ENCODE measurements around the gene NCAM1. TPM values are rescaled to one million over a fixed set of nuclear protein-coding genes. Genes with fewer than 3 reads are reported as not detected.

The NCAM1 gene
- total and polyA plus RNA-seq, 2 experiments from 2014 or later, result 0.76 to 1.6 TPM

DNA sequence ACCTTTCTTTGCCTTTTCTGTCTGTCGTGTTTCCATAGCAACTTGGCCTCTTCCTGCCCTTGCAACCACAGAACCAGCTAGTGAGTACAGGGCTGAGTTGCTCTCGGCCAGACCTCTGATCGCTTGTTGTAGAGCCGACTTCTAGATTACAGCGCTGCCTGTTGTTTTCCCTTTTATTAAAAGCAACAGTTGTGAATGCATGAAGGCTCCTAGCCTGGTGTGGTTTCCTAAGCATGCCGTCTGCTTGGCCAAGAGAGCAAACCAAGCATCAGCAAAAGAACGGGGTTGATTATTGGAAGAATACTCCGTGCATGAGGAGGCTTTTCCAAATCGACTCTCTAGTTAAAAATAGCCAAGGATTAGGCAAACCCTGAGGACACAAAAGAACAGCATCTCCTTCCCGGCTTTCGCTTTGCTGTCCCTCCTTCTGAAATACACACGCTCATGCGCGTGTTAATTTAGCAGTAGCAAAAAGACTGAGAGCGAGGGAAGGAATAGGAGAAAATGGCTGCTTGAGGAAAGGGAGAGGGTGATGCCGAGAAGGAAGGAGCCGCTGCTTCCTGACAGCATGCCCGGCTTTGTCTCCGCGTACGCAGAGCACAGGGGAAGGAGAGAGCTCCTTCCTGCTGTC, 281.7 kb downstream of the NCAM1 start:
- peak overlapping the region; percentile 99 for H2AFZ ChIP-seq
- ATAC-seq, result peak; percentile 66
- H3K4me2 ChIP-seq, result peak overlapping the region; percentile 41
- no peaks in the 10 kb centered on the region for H3K36me3 Mint-ChIP-seq (ENCODE audit: low read depth)
- H3K4me3 ChIP-seq, result no peak overlapping the region
- no peaks in the 10 kb centered on the region for H3K9me3 Mint-ChIP-seq
- TF ChIP-seq POLR2AphosphoS5 (IDR thresholded peaks at IDR 0.05; ENCODE audit: low read depth), result no peak
- TF ChIP-seq, protein P1, sequence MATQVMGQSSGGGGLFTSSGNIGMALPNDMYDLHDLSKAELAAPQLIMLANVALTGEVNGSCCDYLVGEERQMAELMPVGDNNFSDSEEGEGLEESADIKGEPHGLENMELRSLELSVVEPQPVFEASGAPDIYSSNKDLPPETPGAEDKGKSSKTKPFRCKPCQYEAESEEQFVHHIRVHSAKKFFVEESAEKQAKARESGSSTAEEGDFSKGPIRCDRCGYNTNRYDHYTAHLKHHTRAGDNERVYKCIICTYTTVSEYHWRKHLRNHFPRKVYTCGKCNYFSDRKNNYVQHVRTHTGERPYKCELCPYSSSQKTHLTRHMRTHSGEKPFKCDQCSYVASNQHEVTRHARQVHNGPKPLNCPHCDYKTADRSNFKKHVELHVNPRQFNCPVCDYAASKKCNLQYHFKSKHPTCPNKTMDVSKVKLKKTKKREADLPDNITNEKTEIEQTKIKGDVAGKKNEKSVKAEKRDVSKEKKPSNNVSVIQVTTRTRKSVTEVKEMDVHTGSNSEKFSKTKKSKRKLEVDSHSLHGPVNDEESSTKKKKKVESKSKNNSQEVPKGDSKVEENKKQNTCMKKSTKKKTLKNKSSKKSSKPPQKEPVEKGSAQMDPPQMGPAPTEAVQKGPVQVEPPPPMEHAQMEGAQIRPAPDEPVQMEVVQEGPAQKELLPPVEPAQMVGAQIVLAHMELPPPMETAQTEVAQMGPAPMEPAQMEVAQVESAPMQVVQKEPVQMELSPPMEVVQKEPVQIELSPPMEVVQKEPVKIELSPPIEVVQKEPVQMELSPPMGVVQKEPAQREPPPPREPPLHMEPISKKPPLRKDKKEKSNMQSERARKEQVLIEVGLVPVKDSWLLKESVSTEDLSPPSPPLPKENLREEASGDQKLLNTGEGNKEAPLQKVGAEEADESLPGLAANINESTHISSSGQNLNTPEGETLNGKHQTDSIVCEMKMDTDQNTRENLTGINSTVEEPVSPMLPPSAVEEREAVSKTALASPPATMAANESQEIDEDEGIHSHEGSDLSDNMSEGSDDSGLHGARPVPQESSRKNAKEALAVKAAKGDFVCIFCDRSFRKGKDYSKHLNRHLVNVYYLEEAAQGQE (IDR thresholded peaks at IDR 0.05; ENCODE audit: unreplicated experiment), result no peak
- TF ChIP-seq, protein P2, sequence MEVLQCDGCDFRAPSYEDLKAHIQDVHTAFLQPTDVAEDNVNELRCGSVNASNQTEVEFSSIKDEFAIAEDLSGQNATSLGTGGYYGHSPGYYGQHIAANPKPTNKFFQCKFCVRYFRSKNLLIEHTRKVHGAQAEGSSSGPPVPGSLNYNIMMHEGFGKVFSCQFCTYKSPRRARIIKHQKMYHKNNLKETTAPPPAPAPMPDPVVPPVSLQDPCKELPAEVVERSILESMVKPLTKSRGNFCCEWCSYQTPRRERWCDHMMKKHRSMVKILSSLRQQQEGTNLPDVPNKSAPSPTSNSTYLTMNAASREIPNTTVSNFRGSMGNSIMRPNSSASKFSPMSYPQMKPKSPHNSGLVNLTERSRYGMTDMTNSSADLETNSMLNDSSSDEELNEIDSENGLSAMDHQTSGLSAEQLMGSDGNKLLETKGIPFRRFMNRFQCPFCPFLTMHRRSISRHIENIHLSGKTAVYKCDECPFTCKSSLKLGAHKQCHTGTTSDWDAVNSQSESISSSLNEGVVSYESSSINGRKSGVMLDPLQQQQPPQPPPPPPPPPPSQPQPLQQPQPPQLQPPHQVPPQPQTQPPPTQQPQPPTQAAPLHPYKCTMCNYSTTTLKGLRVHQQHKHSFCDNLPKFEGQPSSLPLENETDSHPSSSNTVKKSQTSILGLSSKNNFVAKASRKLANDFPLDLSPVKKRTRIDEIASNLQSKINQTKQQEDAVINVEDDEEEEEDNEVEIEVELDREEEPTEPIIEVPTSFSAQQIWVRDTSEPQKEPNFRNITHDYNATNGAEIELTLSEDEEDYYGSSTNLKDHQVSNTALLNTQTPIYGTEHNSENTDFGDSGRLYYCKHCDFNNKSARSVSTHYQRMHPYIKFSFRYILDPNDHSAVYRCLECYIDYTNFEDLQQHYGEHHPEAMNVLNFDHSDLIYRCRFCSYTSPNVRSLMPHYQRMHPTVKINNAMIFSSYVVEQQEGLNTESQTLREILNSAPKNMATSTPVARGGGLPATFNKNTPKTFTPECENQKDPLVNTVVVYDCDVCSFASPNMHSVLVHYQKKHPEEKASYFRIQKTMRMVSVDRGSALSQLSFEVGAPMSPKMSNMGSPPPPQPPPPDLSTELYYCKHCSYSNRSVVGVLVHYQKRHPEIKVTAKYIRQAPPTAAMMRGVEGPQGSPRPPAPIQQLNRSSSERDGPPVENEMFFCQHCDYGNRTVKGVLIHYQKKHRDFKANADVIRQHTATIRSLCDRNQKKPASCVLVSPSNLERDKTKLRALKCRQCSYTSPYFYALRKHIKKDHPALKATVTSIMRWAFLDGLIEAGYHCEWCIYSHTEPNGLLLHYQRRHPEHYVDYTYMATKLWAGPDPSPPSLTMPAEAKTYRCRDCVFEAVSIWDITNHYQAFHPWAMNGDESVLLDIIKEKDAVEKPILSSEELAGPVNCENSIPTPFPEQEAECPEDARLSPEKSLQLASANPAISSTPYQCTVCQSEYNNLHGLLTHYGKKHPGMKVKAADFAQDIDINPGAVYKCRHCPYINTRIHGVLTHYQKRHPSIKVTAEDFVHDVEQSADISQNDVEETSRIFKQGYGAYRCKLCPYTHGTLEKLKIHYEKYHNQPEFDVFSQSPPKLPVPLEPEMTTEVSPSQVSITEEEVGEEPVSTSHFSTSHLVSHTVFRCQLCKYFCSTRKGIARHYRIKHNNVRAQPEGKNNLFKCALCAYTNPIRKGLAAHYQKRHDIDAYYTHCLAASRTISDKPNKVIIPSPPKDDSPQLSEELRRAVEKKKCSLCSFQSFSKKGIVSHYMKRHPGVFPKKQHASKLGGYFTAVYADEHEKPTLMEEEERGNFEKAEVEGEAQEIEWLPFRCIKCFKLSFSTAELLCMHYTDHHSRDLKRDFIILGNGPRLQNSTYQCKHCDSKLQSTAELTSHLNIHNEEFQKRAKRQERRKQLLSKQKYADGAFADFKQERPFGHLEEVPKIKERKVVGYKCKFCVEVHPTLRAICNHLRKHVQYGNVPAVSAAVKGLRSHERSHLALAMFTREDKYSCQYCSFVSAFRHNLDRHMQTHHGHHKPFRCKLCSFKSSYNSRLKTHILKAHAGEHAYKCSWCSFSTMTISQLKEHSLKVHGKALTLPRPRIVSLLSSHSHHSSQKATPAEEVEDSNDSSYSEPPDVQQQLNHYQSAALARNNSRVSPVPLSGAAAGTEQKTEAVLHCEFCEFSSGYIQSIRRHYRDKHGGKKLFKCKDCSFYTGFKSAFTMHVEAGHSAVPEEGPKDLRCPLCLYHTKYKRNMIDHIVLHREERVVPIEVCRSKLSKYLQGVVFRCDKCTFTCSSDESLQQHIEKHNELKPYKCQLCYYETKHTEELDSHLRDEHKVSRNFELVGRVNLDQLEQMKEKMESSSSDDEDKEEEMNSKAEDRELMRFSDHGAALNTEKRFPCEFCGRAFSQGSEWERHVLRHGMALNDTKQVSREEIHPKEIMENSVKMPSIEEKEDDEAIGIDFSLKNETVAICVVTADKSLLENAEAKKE (CRISPR knock-in tag; IDR thresholded peaks at IDR 0.05), result no peak
- no peak for TF ChIP-seq ZNF331 (CRISPR knock-in tag; IDR thresholded peaks at IDR 0.05; ENCODE audit: low read depth)
- TF ChIP-seq ZNF114 (CRISPR knock-in tag; IDR thresholded peaks at IDR 0.05), result no peak
- TF ChIP-seq STAT1 (IDR thresholded peaks at IDR 0.05; ENCODE audit: unreplicated experiment), result no peak
- TF ChIP-seq, protein P3, sequence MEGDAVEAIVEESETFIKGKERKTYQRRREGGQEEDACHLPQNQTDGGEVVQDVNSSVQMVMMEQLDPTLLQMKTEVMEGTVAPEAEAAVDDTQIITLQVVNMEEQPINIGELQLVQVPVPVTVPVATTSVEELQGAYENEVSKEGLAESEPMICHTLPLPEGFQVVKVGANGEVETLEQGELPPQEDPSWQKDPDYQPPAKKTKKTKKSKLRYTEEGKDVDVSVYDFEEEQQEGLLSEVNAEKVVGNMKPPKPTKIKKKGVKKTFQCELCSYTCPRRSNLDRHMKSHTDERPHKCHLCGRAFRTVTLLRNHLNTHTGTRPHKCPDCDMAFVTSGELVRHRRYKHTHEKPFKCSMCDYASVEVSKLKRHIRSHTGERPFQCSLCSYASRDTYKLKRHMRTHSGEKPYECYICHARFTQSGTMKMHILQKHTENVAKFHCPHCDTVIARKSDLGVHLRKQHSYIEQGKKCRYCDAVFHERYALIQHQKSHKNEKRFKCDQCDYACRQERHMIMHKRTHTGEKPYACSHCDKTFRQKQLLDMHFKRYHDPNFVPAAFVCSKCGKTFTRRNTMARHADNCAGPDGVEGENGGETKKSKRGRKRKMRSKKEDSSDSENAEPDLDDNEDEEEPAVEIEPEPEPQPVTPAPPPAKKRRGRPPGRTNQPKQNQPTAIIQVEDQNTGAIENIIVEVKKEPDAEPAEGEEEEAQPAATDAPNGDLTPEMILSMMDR (conservative IDR thresholded peaks at IDR 0.05; ENCODE audit: low read depth in 2 of 2), result no peak
- no peak for TF ChIP-seq EZH2 (IDR thresholded peaks at IDR 0.05; ENCODE audit: low read depth, unreplicated experiment)
- TF ChIP-seq NANOG (IDR thresholded peaks at IDR 0.05; ENCODE audit: borderline replicate concordance), result no peak
- no peak for TF ChIP-seq CREB1 (CRISPR knock-in tag; IDR thresholded peaks at IDR 0.05; ENCODE audit: low read depth)
- TF ChIP-seq, protein P4, sequence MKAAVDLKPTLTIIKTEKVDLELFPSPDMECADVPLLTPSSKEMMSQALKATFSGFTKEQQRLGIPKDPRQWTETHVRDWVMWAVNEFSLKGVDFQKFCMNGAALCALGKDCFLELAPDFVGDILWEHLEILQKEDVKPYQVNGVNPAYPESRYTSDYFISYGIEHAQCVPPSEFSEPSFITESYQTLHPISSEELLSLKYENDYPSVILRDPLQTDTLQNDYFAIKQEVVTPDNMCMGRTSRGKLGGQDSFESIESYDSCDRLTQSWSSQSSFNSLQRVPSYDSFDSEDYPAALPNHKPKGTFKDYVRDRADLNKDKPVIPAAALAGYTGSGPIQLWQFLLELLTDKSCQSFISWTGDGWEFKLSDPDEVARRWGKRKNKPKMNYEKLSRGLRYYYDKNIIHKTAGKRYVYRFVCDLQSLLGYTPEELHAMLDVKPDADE (IDR thresholded peaks at IDR 0.05), result no peak
- no peak for TF ChIP-seq EZH2phosphoT487 (IDR thresholded peaks at IDR 0.05; ENCODE audit: unreplicated experiment)
- no peak for TF ChIP-seq JUNB (IDR thresholded peaks at IDR 0.05; ENCODE audit: unreplicated experiment)
- H3K9me2 ChIP-seq (ENCODE audit: insufficient read depth), result no peaks in the 10 kb centered on the region
- peak overlapping the region; percentile 35; the same call in 1 of the 2 replicates for H3K27ac Mint-ChIP-seq
- H3K4me1 Mint-ChIP-seq, result peaks cover 22% of the 10 kb centered on the region
- no peaks in the 10 kb centered on the region for H3K79me2 ChIP-seq (replicated peaks; ENCODE audit: insufficient read depth)
- no peaks in the 10 kb centered on the region for H3K27me3 ChIP-seq (ENCODE audit: insufficient read depth)
- H3F3A ChIP-seq (replicated peaks; ENCODE audit: low read depth), result no peaks in the 10 kb centered on the region
- no peak overlapping the region for H3K4me3 Mint-ChIP-seq
- peak; percentile 55 for DNase-seq (ENCODE audit: low spot score)
- peaks cover 17% of the 10 kb centered on the region for H3K4me1 ChIP-seq (ENCODE audit: insufficient read depth)
- no peaks in the 10 kb centered on the region for H3K36me3 ChIP-seq (ENCODE audit: insufficient read depth)
- H4K20me1 ChIP-seq (replicated peaks; ENCODE audit: insufficient read depth), result no peaks in the 10 kb centered on the region
- peak overlapping the region; percentile 59; the same call in 1 of the 2 replicates for H3K27ac ChIP-seq (ENCODE audit: low read depth)
- no peaks in the 10 kb centered on the region for H3K27me3 Mint-ChIP-seq (ENCODE audit: insufficient read depth, low read depth, poor library complexity)
